Sigmoid colon (tissue), 4 donors: ENCODE data around the gene ARSB.

Experiments used
- CTCF ChIP-seq, 4 experiments: fragments of 450-650 bp in 3 of 4; fragments of 200-600 bp in 1 of 4; IDR thresholded peaks; one replicate each; pipeline ENCODE4 v1.5.1; 2016 to 2019; ENCODE audit warnings: antibody characterized with exemption in 4 of 4, mild to moderate bottlenecking in 3 of 4, moderate library complexity in 2 of 4
- EP300 ChIP-seq, 4 donors: sonication (generic); formaldehyde crosslinking; IDR thresholded peaks; one replicate each; pipeline ENCODE4 v1.6.1; 2017; ENCODE audit warnings: antibody characterized with exemption in 4 of 4
- POLR2A ChIP-seq, 2 donors: fragments of 450-650 bp; IDR thresholded peaks; one replicate each; pipeline ENCODE4 v1.6.1; 2016; ENCODE audit warnings: antibody characterized with exemption in 2 of 2, mild to moderate bottlenecking in 2 of 2, moderate library complexity in 2 of 2
- POLR2AphosphoS5 ChIP-seq, 4 donors: sonication (generic); formaldehyde crosslinking; IDR thresholded peaks; one replicate each; pipeline ENCODE4 v1.6.1; 2017; ENCODE audit warnings: antibody characterized with exemption in 4 of 4

- TF ChIP-seq CTCF (IDR thresholded peaks at IDR 0.05) (no peak), POLR2AphosphoS5 (IDR thresholded peaks at IDR 0.05) (no peak), EP300 (IDR thresholded peaks at IDR 0.05) (no peak), POLR2A (IDR thresholded peaks at IDR 0.05) (no peak)
Measured at GRCh38 chr5:78757269-78758053, 227.6 kb downstream of the ARSB start.
